DND-41 (cell line): ENCODE data around the gene PDLIM7.

Experiments
- ATAC-seq: fragments of 200-7000 bp; cut with Tn5 transposase; 3 replicates; pipeline ENCODE4 v1.9.1; 2021; ENCODE audit warnings: low read depth; ENCODE audit not compliant: insufficient read depth
- DNase-seq: peaks from one replicate; pipeline ENCODE4 v3.0.0-alpha.2; 2020
- H2AFZ ChIP-seq: 2 replicates; pipeline ENCODE4 v1.6.0; 2012; ENCODE audit warnings: low read depth, low read length
- H3K27ac ChIP-seq: 2 replicates; pipeline ENCODE4 v1.5.1; 2012; ENCODE audit warnings: low read length, inconsistent platforms
- H3K27me3 ChIP-seq: fragments of 200-600 bp; sonication (generic); 2 replicates; pipeline ENCODE4 v1.6.0; 2012; ENCODE audit warnings: low read length, mild to moderate bottlenecking, inconsistent platforms; ENCODE audit not compliant: insufficient read depth, poor library complexity
- H3K36me3 ChIP-seq: 2 replicates; pipeline ENCODE4 v1.5.1; 2012; ENCODE audit warnings: low read length, inconsistent platforms; ENCODE audit not compliant: insufficient read depth
- H3K4me1 ChIP-seq: 2 replicates; pipeline ENCODE4 v1.5.1; 2012; ENCODE audit warnings: mild to moderate bottlenecking, low read length; ENCODE audit not compliant: insufficient read depth
- H3K4me2 ChIP-seq: 2 replicates; pipeline ENCODE4 v1.6.0; 2012; ENCODE audit warnings: mild to moderate bottlenecking, moderate library complexity, low read length, inconsistent platforms; ENCODE audit not compliant: insufficient read depth
- H3K4me3 ChIP-seq, 2 experiments: fragments of 200-600 bp in 1 of 2; shearing (Covaris generic) in 1 of 2; 2 replicates each; pipeline ENCODE4 v1.5.1; 2012 to 2016; ENCODE audit warnings: inconsistent platforms in 2 of 2, low read length in 2 of 2, mild to moderate bottlenecking in 2 of 2, low read depth in 1 of 2, moderate library complexity in 1 of 2
- H3K79me2 ChIP-seq: 2 replicates; pipeline ENCODE4 v1.6.0; 2012; ENCODE audit warnings: low read length, inconsistent platforms; ENCODE audit not compliant: insufficient read depth
- H3K9ac ChIP-seq: 2 replicates; pipeline ENCODE4 v1.6.0; 2012; ENCODE audit warnings: low read depth, mild to moderate bottlenecking, inconsistent platforms, low read length, moderate library complexity
- H3K9me3 ChIP-seq: 2 replicates; pipeline ENCODE4 v1.5.1; 2012; ENCODE audit warnings: low read length, moderate library complexity, mild to moderate bottlenecking, inconsistent platforms; ENCODE audit not compliant: insufficient read depth, severe bottlenecking
- H4K20me1 ChIP-seq: 2 replicates; pipeline ENCODE4 v1.6.0; 2012; ENCODE audit warnings: low read length; ENCODE audit not compliant: insufficient read depth
- CTCF ChIP-seq: IDR thresholded peaks from 2 replicates; pipeline ENCODE4 v1.5.1; 2012; ENCODE audit warnings: borderline replicate concordance, low read length, moderate library complexity, mild to moderate bottlenecking; ENCODE audit not compliant: poor library complexity, severe bottlenecking; ENCODE audit errors: extremely low read depth
- EZH2 ChIP-seq: IDR thresholded peaks from 3 replicates; pipeline ENCODE4 v1.6.1; 2012; ENCODE audit warnings: borderline replicate concordance, low read depth, mild to moderate bottlenecking, moderate library complexity, low read length, inconsistent platforms; ENCODE audit not compliant: severe bottlenecking

PDLIM7 gene

GRCh38 chr5:177452688-177453638 lies 44.4 kb downstream of the PDLIM7 start:
- Histone ChIP-seq H3K27ac (no peak overlapping the region), H3K4me3 (no peak overlapping the region), H3K9me3 (no peaks in the 10 kb centered on the region), H3K4me2 (no peak overlapping the region), H3K9ac (no peak overlapping the region), H3K36me3 (peaks cover 12% of the 10 kb centered on the region; the same call in 1 of the 2 replicates), H3K4me1 (peaks cover 30% of the 10 kb centered on the region), H4K20me1 (peaks cover 59% of the 10 kb centered on the region), H3K27me3 (peaks cover 19% of the 10 kb centered on the region), H2AFZ (no peak overlapping the region), H3K79me2 (no peaks in the 10 kb centered on the region)
- DNase-seq: no peak
- TF ChIP-seq EZH2 (no peak), CTCF (no peak)
- ATAC-seq: no peak

- Histone ChIP-seq H3K4me1 (peaks cover 42% of the 10 kb centered on the region), H3K4me3 (no peak overlapping the region), H3K9me3 (no peaks in the 10 kb centered on the region), H4K20me1 (peaks cover 58% of the 10 kb centered on the region), H3K36me3 (no peaks in the 10 kb centered on the region), H2AFZ (no peak overlapping the region), H3K9ac (no peak overlapping the region), H3K4me2 (no peak overlapping the region), H3K27me3 (peaks cover 39% of the 10 kb centered on the region), H3K79me2 (no peaks in the 10 kb centered on the region), H3K27ac (no peak overlapping the region)
- TF ChIP-seq EZH2 (no peak), CTCF (no peak)
- ATAC-seq: no peak
- no peak for DNase-seq
These were observed 46.6 kb downstream of the PDLIM7 start for GRCh38 chr5:177450667-177451424.

- ATAC-seq (no peak), DNase-seq (no peak)
- H3K27ac ChIP-seq: no peak overlapping the region
- no peaks in the 10 kb centered on the region for H3K79me2 ChIP-seq
- H3K4me3 ChIP-seq: no peak overlapping the region
- no peaks in the 10 kb centered on the region for H3K36me3 ChIP-seq
- H3K9ac ChIP-seq: no peak overlapping the region
- peaks cover 49% of the 10 kb centered on the region for H3K27me3 ChIP-seq
- peaks cover 70% of the 10 kb centered on the region for H4K20me1 ChIP-seq
- no peak overlapping the region for H3K4me2 ChIP-seq
- no peaks in the 10 kb centered on the region for H3K9me3 ChIP-seq
- no peak for TF ChIP-seq CTCF
- TF ChIP-seq EZH2: no peak
- H2AFZ ChIP-seq: no peak overlapping the region
- H3K4me1 ChIP-seq: peaks cover 30% of the 10 kb centered on the region
These were observed 48.0 kb downstream of the PDLIM7 start for GRCh38 chr5:177449140-177450061.
